Activated B cell treated with CpG ODN at 0.5 μM for 24 hours (primary cell): ENCODE data around the gene ENO3. TPM values are rescaled to one million over a fixed set of nuclear protein-coding genes. Genes with fewer than 3 reads are reported as not detected.

Experiments used
- ATAC-seq: fragments of 200-7000 bp; cut with Tn5 transposase; one replicate; pipeline ENCODE4 v1.10.0; 2021; ENCODE audit warnings: low read depth, mild to moderate bottlenecking, moderate library complexity
- CTCF ChIA-PET: fragments of 350-600 bp; sonication (Branson Sonifier 250); formaldehyde crosslinking; loops from one replicate; lab custom pipeline; 2021; ENCODE audit warnings: antibody characterized with exemption; lab: Charles Lee
- POLR2A ChIA-PET: fragments of 350-600 bp; sonication (Branson Sonifier 250); formaldehyde crosslinking; loops from one replicate; lab custom pipeline; 2021; ENCODE audit warnings: antibody characterized with exemption; lab: Charles Lee
- DNase-seq: peaks from one replicate; pipeline ENCODE4 v3.0.0; 2022
- H3K27ac Mint-ChIP-seq: one replicate; pipeline ENCODE4 v1.8.0; 2020; ENCODE audit warnings: mixed read lengths
- H3K27me3 Mint-ChIP-seq: one replicate; pipeline ENCODE4 v1.8.0; 2021; ENCODE audit warnings: mixed read lengths
- H3K36me3 Mint-ChIP-seq: one replicate; pipeline ENCODE4 v1.8.0; 2021; ENCODE audit warnings: low read depth, mixed read lengths
- H3K4me1 Mint-ChIP-seq: one replicate; pipeline ENCODE4 v1.8.0; 2021; ENCODE audit warnings: mixed read lengths
- H3K4me3 Mint-ChIP-seq: one replicate; pipeline ENCODE4 v1.8.0; 2020; ENCODE audit warnings: mild to moderate bottlenecking, mixed read lengths
- H3K9me3 Mint-ChIP-seq: one replicate; pipeline ENCODE4 v1.8.0; 2020; ENCODE audit warnings: mixed read lengths
- intact Hi-C: fragments of 100-400 bp; cut with micrococcal nuclease; formaldehyde crosslinking; loops from one replicate; pipeline ENCODE4 v1.15.1; 2024
- total RNA-seq: library from RNA; stranded (reverse); gene quantifications from 2 replicates; pipeline ENCODE4 v1.2.3, GENCODE V29; 2022
- TF ChIP-seq, protein P1 (sequence below): fragments of 200-600 bp; IDR thresholded peaks from one replicate; pipeline ENCODE4 v1.8.0; 2022; ENCODE audit warnings: antibody characterized with exemption, mild to moderate bottlenecking

Gene ENO3
- total RNA-seq, 1 donor from 2014 or later, result 29.5 TPM

DNA sequence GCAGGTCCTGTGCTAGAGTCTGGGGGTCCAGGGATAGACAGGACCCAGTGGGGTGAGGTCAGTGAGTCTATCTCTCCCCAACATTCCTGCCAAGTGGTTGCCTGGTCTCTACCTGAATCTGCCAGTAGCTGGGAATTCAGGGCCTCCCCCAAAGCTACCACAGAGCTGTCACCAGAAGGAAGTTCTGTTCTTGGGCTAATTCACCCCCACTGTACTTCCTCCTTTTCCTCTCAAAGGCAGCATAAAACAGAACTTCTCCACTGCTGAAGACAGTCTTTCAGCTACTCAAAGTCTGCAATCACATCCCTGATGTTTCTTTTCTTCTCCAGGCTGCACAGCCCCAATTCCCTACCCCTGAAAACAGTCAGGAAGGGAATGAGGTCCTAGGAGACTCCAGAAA lies 27.8 kb downstream of the ENO3 start:
- ATAC-seq (peak; percentile 28), DNase-seq (no peak)
- no peaks in the 10 kb centered on the region for H3K27me3 Mint-ChIP-seq
- POLR2A ChIA-PET, result interaction anchor here (0.7 to 3.5 kb wide), 10 partner anchors 8 to 53 kb away, joined by 3 to 21 read pairs (median 6); partner anchors contain the start of genes INCA1, KIF1C, PFN1 and RNF167
- CTCF ChIA-PET, result interaction anchor here (1.4 to 4.5 kb wide), 3 partner anchors 41 to 83 kb away, joined by 4 to 32 read pairs (median 18); no protein-coding TSS in a partner anchor
- peaks cover 72% of the 10 kb centered on the region for H3K36me3 Mint-ChIP-seq
- H3K27ac Mint-ChIP-seq, result peak overlapping the region; percentile 71
- H3K4me3 Mint-ChIP-seq, result peak overlapping the region; percentile 24
- peaks cover 38% of the 10 kb centered on the region for H3K4me1 Mint-ChIP-seq
- TF ChIP-seq, protein P1, sequence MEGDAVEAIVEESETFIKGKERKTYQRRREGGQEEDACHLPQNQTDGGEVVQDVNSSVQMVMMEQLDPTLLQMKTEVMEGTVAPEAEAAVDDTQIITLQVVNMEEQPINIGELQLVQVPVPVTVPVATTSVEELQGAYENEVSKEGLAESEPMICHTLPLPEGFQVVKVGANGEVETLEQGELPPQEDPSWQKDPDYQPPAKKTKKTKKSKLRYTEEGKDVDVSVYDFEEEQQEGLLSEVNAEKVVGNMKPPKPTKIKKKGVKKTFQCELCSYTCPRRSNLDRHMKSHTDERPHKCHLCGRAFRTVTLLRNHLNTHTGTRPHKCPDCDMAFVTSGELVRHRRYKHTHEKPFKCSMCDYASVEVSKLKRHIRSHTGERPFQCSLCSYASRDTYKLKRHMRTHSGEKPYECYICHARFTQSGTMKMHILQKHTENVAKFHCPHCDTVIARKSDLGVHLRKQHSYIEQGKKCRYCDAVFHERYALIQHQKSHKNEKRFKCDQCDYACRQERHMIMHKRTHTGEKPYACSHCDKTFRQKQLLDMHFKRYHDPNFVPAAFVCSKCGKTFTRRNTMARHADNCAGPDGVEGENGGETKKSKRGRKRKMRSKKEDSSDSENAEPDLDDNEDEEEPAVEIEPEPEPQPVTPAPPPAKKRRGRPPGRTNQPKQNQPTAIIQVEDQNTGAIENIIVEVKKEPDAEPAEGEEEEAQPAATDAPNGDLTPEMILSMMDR, result no peak
- intact Hi-C loops, result no loop called here
- H3K9me3 Mint-ChIP-seq, result no peaks in the 10 kb centered on the region

DNA sequence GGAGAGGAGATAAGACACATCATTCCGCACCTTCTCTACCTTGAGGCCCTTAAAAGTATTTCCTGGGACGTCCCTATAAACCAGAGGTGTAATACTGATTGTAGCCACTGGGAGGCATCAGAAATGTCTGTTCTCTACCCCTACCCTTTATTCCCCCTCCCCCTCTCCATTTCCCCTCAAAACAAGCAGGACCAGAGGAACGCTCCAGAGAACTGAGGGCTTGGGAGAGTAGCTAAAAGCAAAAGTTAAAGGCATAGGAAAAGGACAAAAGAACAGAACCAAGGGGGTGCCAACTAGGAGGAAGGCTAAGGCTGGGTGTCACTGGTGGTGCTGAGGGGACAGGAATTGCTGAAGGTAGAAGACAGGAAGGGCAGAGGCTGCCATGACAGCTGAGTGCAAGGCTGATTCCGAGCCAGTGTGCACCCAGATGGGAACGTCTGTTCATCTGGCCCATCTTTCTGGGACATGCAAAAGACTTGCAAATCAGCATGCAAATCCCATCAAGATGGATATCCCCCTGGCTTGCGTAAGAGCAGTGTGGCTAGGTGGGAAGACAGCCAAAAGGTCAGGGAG lies 29.8 kb downstream of the ENO3 start:
- no peaks in the 10 kb centered on the region for H3K27me3 Mint-ChIP-seq
- ChIA-PET CTCF (interaction anchor here (0.8 to 4.5 kb wide), 8 partner anchors 10 to 81 kb away, joined by 3 to 32 read pairs (median 4); partner anchors contain the start of genes INCA1, KIF1C and SPAG7), POLR2A (interaction anchor here (0.9 to 3.5 kb wide), 5 partner anchors 12 to 277 kb away, joined by 3 to 21 read pairs (median 3); partner anchors contain the start of genes PELP1, PFN1 and SPAG7)
- no peaks in the 10 kb centered on the region for H3K9me3 Mint-ChIP-seq
- H3K4me1 Mint-ChIP-seq, result peaks cover 41% of the 10 kb centered on the region
- ATAC-seq (peak; percentile 68), DNase-seq (no peak)
- peaks cover 61% of the 10 kb centered on the region for H3K36me3 Mint-ChIP-seq
- intact Hi-C loops, result loop anchor here (1.0 to 2.0 kb wide), 3 partner anchors 16 to 82 kb away; partner anchors contain the start of genes INCA1 and KIF1C
- H3K4me3 Mint-ChIP-seq, result peak overlapping the region; percentile 2
- TF ChIP-seq, protein P1, result peak; percentile 55
- peak overlapping the region; percentile 37 for H3K27ac Mint-ChIP-seq

DNA sequence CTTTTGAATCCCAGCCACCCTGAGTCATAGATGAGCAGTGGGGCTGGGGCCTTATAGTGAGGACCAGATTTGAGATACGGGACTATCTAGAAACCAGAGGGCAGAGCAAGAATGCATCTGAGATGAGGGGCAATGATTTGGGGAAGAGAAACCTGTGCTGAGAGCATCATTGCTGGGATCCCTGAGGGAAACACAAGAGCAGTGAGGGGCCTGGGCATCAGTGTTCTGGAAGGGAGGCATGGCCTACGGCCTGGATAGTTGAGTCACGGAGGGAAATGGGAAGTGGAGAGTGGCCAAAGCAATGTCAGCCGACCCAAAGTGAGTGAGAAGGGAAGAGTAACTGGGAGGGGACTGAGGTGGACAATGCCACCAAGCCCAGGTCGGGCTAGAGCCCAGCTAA lies 31.4 kb downstream of the ENO3 start:
- intact Hi-C loops, result no loop called here
- H3K4me1 Mint-ChIP-seq, result peaks cover 51% of the 10 kb centered on the region
- POLR2A ChIA-PET, result interaction anchor here (0.7 to 1.0 kb wide), 3 partner anchors 16 to 41 kb away, joined by 3 read pairs; partner anchors contain the start of gene PFN1
- H3K9me3 Mint-ChIP-seq, result no peaks in the 10 kb centered on the region
- DNase-seq, result no peak
- H3K27me3 Mint-ChIP-seq, result no peaks in the 10 kb centered on the region
- no peak overlapping the region for H3K27ac Mint-ChIP-seq
- TF ChIP-seq, protein P1, result no peak
- no peak overlapping the region for H3K4me3 Mint-ChIP-seq
- peaks cover 52% of the 10 kb centered on the region for H3K36me3 Mint-ChIP-seq
- ATAC-seq, result no peak
- CTCF ChIA-PET, result no interaction called here

DNA sequence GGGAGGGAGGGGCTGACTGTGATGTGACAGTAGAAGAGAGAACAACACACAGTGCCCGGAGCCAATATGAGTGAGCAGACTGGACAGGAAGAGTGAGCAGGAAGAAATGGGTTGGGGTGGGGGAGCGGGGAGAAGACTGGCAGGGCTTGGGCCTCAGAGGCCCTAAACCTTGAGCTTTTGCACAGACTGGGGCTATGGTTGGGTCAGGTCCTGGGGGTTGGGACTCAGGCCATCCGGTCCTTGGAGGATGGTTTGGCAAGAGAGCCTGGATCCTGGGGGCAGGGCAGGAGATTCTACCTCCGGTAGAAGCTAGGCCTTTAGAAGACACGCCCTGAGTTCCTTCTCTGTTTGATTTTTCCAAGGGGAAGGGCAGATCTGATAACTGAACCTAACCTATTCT lies 35.5 kb downstream of the ENO3 start:
- POLR2A ChIA-PET, result interaction anchor here (0.5 to 4.7 kb wide), 8 partner anchors 7 to 77 kb away, joined by 3 to 61 read pairs (median 6); partner anchors contain the start of genes INCA1, KIF1C, PFN1 and RNF167
- CTCF ChIA-PET, result interaction anchor here (0.9 to 2.7 kb wide), 7 partner anchors 11 to 84 kb away, joined by 3 to 22 read pairs (median 6); partner anchors contain the start of genes CHRNE, PFN1, RNF167 and SLC25A11
- ATAC-seq (no peak), DNase-seq (no peak)
- intact Hi-C loops, result loop anchor here (2.0 to 5.0 kb wide), 3 partner anchors 44 to 206 kb away; partner anchors contain the start of genes RNF167, SLC25A11 and ZNF594
- peak overlapping the region; percentile 92 for H3K4me3 Mint-ChIP-seq
- TF ChIP-seq, protein P1, result no peak
- peaks cover 22% of the 10 kb centered on the region for H3K36me3 Mint-ChIP-seq
- H3K4me1 Mint-ChIP-seq, result peaks cover 39% of the 10 kb centered on the region
- no peaks in the 10 kb centered on the region for H3K9me3 Mint-ChIP-seq
- no peaks in the 10 kb centered on the region for H3K27me3 Mint-ChIP-seq
- H3K27ac Mint-ChIP-seq, result peak overlapping the region; percentile 93
